ENCODE data around the gene RPL36A. TPM values are rescaled to one million over a fixed set of nuclear protein-coding genes. Genes with fewer than 3 reads are reported as not detected.

RPL36A gene
- total RNA-seq, 4 donors from 2014 or later: 279 to 2,120 (median 1,455) TPM

DNA sequence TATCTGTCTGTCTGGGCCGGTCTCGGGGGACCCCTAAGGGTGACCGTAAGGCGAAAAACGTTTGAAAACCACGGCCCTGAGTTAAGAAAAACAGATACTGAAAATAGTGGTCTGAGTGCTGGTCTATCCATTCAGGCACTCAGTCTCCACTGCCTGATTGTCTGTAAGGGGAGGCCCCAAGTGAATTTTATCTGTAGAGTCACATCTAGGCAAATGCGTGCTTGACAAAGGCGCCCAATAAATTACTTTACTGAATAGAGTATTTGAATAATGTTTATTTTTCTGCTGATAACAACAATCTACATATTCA, 17.7 kb downstream of the RPL36A start:
- Histone ChIP-seq H3K36me3 (no peaks in the 10 kb centered on the region), H3K27ac (peak overlapping the region; percentile 93 to 97), H3K4me1 (no peaks in the 10 kb centered on the region), H3K4me3 (peak overlapping the region; percentile 52 to 57), H3K27me3 (no peaks in the 10 kb centered on the region), H3K9me3 (no peaks in the 10 kb centered on the region)
- TF ChIP-seq, protein P1, sequence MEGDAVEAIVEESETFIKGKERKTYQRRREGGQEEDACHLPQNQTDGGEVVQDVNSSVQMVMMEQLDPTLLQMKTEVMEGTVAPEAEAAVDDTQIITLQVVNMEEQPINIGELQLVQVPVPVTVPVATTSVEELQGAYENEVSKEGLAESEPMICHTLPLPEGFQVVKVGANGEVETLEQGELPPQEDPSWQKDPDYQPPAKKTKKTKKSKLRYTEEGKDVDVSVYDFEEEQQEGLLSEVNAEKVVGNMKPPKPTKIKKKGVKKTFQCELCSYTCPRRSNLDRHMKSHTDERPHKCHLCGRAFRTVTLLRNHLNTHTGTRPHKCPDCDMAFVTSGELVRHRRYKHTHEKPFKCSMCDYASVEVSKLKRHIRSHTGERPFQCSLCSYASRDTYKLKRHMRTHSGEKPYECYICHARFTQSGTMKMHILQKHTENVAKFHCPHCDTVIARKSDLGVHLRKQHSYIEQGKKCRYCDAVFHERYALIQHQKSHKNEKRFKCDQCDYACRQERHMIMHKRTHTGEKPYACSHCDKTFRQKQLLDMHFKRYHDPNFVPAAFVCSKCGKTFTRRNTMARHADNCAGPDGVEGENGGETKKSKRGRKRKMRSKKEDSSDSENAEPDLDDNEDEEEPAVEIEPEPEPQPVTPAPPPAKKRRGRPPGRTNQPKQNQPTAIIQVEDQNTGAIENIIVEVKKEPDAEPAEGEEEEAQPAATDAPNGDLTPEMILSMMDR (IDR thresholded peaks at IDR 0.05): peak in 1 of 4 experiments; percentile 31
- no peak for TF ChIP-seq POLR2A (IDR thresholded peaks at IDR 0.05)
- intact Hi-C loops (cut with DNase I; ENCODE audit: low total_unique reads): no loop called here
- no peak for DNase-seq

DNA sequence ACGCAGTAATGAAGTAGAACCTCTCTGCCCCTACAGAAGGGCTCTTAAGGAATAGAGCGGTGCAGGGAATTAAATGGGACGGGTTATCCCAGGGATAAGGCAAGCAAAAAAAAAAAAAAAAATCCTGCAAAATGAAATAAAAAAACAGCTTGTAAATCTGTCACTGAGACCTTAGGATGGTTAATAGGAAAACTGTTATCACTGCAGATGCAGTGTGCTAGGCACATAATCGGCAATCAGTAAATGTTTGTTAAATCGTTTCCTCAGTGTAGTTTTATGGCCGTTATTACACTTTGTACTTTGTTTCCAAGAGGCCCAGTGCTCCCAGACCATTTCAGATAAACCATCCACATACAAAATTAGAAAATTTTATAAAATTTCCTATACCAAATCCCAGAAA, 18.2 kb downstream of the RPL36A start:
- intact Hi-C loops (cut with DNase I; ENCODE audit: low total_unique reads): no loop called here

DNA sequence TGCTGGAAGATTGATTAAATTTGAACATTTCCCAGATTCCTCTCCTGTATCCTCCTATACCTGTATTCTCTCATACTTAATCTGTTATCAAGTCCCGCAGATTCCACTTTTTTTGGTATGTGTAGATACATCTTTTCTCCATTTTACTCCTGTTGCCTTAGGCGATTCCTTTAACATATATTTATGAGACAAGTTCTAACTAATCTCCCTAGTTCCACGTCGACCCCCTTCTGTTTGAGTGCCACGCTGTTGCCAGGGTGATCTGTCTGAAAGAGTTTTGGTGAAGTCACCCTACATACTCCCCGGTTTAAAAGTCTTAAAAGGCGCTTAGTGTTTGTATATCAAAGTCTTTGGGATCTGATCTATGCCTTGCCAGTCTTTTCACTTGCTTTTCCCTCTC, 19.6 kb downstream of the RPL36A start:
- Histone ChIP-seq H3K27ac (peak overlapping the region in 1 of 2 donors; percentile 97), H3K36me3 (no peaks in the 10 kb centered on the region), H3K4me3 (no peak overlapping the region), H3K4me1 (peaks cover 0 to 4% of the 10 kb centered on the region in 2 donors), H3K27me3 (no peaks in the 10 kb centered on the region), H3K9me3 (no peaks in the 10 kb centered on the region)
- TF ChIP-seq POLR2A (IDR thresholded peaks at IDR 0.05): no peak
- TF ChIP-seq, protein P1 (IDR thresholded peaks at IDR 0.05): no peak
- DNase-seq: no peak
- intact Hi-C loops (cut with DNase I; ENCODE audit: low total_unique reads): no loop called here

More for the DNA sequence above, 18.2 kb downstream of the RPL36A start:
- H3K36me3 ChIP-seq: no peaks in the 10 kb centered on the region
- TF ChIP-seq, protein P1 (IDR thresholded peaks at IDR 0.05): no peak
- TF ChIP-seq POLR2A (IDR thresholded peaks at IDR 0.05): no peak
- no peak for DNase-seq
- H3K27ac ChIP-seq: peak overlapping the region; percentile 93 to 97
- no peaks in the 10 kb centered on the region for H3K9me3 ChIP-seq
- H3K4me1 ChIP-seq: no peaks in the 10 kb centered on the region
- peak overlapping the region; percentile 52 to 57 for H3K4me3 ChIP-seq
- no peaks in the 10 kb centered on the region for H3K27me3 ChIP-seq

DNA sequence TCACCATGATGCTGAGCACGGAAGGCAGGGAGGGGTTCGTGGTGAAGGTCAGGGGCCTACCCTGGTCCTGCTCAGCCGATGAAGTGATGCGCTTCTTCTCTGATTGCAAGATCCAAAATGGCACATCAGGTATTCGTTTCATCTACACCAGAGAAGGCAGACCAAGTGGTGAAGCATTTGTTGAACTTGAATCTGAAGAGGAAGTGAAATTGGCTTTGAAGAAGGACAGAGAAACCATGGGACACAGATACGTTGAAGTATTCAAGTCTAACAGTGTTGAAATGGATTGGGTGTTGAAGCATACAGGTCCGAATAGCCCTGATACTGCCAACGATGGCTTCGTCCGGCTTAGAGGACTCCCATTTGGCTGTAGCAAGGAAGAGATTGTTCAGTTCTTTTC, 21.2 kb downstream of the RPL36A start:
- no peak overlapping the region for H3K4me3 ChIP-seq
- no peak for TF ChIP-seq POLR2A (IDR thresholded peaks at IDR 0.05)
- TF ChIP-seq, protein P1 (IDR thresholded peaks at IDR 0.05): no peak
- H3K36me3 ChIP-seq: no peaks in the 10 kb centered on the region
- no peaks in the 10 kb centered on the region for H3K27me3 ChIP-seq
- H3K27ac ChIP-seq: no peak overlapping the region
- intact Hi-C loops (cut with DNase I; ENCODE audit: low total_unique reads): no loop called here
- peaks cover 0 to 4% of the 10 kb centered on the region in 2 donors for H3K4me1 ChIP-seq
- no peak for DNase-seq
- no peaks in the 10 kb centered on the region for H3K9me3 ChIP-seq

DNA sequence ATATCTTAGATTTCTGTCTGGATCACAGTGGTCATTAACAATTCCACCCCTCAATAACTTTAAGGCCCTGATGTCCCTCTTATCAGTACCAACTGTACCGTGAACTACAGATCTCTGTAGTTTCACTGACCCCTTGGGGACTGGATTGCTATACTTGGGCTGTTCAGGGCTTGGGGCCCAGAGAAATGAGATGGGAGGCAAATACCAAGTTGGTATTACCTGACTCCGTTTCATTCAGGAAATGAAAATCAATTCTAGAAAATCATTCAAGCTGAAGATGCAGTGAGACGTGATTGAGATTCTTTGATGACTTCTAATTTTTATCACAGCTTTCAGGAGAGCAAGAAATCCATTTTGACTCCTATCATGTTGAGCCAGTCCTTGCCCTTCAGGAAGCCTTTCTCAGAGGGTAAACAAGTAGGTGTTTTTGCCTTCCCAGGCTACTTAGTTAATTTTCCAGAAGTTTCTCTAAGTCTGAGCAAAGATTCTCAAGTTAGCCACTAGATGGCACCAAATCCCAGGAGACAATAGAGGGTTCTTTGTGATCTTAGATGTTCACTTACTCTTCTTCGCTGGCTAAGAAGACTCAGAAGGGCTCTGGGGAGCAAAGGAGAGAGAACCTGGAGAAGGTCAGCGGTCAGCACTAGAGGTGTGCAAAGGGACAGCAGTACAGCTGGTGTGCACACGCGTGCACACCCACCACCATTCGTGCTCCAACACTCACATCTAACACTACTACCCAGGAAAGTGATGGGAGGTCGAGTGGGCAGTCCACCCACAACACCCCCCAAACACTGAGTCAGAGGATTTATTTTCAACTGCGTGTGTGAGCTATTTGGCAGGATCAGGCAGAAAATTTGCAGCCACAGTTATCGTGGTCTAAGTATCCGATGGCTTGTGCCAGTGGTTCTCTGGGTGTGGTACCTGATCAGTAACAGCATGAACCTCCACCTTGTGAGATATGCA, 24.7 kb downstream of the RPL36A start:
- DNase-seq: peak; percentile 30 to 38
- TF ChIP-seq POLR2A (IDR thresholded peaks at IDR 0.05): peak in 1 of 2 donors; percentile 26
- TF ChIP-seq, protein P1 (IDR thresholded peaks at IDR 0.05): peak; percentile 74 to 84 (median 80)
- Histone ChIP-seq H3K27me3 (no peaks in the 10 kb centered on the region), H3K36me3 (no peaks in the 10 kb centered on the region), H3K4me3 (no peak overlapping the region), H3K27ac (peak overlapping the region; percentile 94 to 96), H3K4me1 (peaks cover 0 to 4% of the 10 kb centered on the region in 2 donors), H3K9me3 (no peaks in the 10 kb centered on the region)
- intact Hi-C loops (cut with DNase I; ENCODE audit: low total_unique reads): no loop called here

Data from uterus (tissue), 4 donors.